A549 (cell line): ENCODE data around the gene LMNTD1.

Experiments used
- FOSL2 ChIP-seq, 2 experiments: fragments of 450-650 bp in 1 of 2; fragments of >200 bp in 1 of 2; sonication (Bioruptor Twin) in 1 of 2; formaldehyde crosslinking; IDR thresholded peaks; 2 replicates each; pipeline versions ENCODE4 v1.5.0 to v1.6.1; 2016 to 2020; ENCODE audit warnings: mild to moderate bottlenecking in 1 of 2, moderate library complexity in 1 of 2
- TF ChIP-seq, protein P1 (sequence below): fragments of >200 bp; sonication (Bioruptor Twin); formaldehyde crosslinking; IDR thresholded peaks from 3 replicates; pipeline ENCODE4 v1.5.1; 2016

GRCh38 chr12:25459541-25459951, 93.5 kb downstream of the LMNTD1 start:
- TF ChIP-seq, protein P1, sequence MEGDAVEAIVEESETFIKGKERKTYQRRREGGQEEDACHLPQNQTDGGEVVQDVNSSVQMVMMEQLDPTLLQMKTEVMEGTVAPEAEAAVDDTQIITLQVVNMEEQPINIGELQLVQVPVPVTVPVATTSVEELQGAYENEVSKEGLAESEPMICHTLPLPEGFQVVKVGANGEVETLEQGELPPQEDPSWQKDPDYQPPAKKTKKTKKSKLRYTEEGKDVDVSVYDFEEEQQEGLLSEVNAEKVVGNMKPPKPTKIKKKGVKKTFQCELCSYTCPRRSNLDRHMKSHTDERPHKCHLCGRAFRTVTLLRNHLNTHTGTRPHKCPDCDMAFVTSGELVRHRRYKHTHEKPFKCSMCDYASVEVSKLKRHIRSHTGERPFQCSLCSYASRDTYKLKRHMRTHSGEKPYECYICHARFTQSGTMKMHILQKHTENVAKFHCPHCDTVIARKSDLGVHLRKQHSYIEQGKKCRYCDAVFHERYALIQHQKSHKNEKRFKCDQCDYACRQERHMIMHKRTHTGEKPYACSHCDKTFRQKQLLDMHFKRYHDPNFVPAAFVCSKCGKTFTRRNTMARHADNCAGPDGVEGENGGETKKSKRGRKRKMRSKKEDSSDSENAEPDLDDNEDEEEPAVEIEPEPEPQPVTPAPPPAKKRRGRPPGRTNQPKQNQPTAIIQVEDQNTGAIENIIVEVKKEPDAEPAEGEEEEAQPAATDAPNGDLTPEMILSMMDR, result no peak
- TF ChIP-seq FOSL2 (IDR thresholded peaks at IDR 0.05) (no peak), FOSL2 (CRISPR knock-in tag; IDR thresholded peaks at IDR 0.05) (no peak)
